ENCODE measurements around the gene DGAT2L6.

- no peak for TF ChIP-seq CTCF (IDR thresholded peaks at IDR 0.05)
- no peak for TF ChIP-seq POLR2A (IDR thresholded peaks at IDR 0.05)
- TF ChIP-seq POLR2AphosphoS5 (IDR thresholded peaks at IDR 0.05), result no peak
Measured at GRCh38 chrX:70174754-70175153, 2.5 kb upstream of the DGAT2L6 start.
